ENCODE data around the gene PCDHB9.
"Not testable (repeated sequence)": the region's sequence is repeated elsewhere in the genome, so short reads cannot be mapped to it uniquely, and the experiment has no call there.

PCDHB9 gene

DNA sequence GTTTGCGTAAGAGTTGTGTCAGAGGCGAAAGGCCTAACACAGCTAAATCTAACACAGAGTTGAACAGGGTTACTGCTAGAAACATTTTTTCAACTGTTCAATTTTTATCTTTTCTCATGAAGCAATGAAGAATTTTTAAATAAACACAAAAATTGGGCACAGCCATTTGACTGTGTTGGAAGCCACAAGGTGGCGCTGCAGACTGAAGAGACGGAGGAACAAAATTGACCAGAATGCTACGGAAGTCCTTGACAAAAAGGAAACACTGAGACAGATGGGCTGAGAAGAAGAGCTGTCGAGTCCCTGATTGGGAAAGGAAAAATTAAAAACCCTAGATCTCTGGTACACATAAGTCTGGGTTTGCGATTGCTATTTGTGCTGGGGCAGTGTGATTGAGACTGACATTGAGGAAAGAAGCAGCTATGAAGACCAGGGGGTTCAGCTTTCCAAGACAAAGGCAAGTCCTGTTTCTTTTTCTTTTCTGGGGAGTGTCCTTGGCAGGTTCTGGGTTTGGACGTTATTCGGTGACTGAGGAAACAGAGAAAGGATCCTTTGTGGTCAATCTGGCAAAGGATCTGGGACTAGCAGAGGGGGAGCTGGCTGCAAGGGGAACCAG, at the start of gene PCDHB9:
Gene PCDHB9, plus strand, starts transcription at position 265 of the 616 bp plus-strand sequence. Its CDS starts 158 bp downstream, at position 423.
- H3K4me3 ChIP-seq (ENCODE audit: low read depth in 1 of 2, low read length in 2 of 2), result no peak within 1 kb of the TSS
- ATAC-seq (ENCODE audit: insufficient read depth, low read depth) (peak; percentile 62; the same call in 2 of the 3 replicates), DNase-seq (peak; percentile 43)
- no peak within 1 kb of the TSS for H3K27ac ChIP-seq (ENCODE audit: low read length)
- H3K9me3 ChIP-seq (ENCODE audit: insufficient read depth, low read length, severe bottlenecking), result no peaks in the 10 kb centered on the region
- H3K79me2 ChIP-seq (ENCODE audit: insufficient read depth, low read length), result no peaks in the 10 kb centered on the region
- TF ChIP-seq EZH2 (IDR thresholded peaks at IDR 0.05; ENCODE audit: borderline replicate concordance, low read depth, low read length, severe bottlenecking), result no peak
- TF ChIP-seq CTCF (IDR thresholded peaks at IDR 0.05; ENCODE audit: borderline replicate concordance, extremely low read depth, low read length, poor library complexity, severe bottlenecking), result peak; percentile 68
- H3K4me2 ChIP-seq (ENCODE audit: insufficient read depth, low read length), result peak within 1 kb of the TSS; percentile 33; the same call in 1 of the 2 replicates
- peak within 1 kb of the TSS; percentile 39; the same call in 1 of the 2 replicates for H2AFZ ChIP-seq (ENCODE audit: low read depth, low read length)
- H3K27me3 ChIP-seq (ENCODE audit: insufficient read depth, low read length, poor library complexity), result no peaks in the 10 kb centered on the region
- no peaks in the 10 kb centered on the region for H4K20me1 ChIP-seq (ENCODE audit: insufficient read depth, low read length)
- no peaks in the 10 kb centered on the region for H3K36me3 ChIP-seq (ENCODE audit: insufficient read depth, low read length)
- H3K4me1 ChIP-seq (ENCODE audit: insufficient read depth, low read length), result no peaks in the 10 kb centered on the region
- H3K9ac ChIP-seq (ENCODE audit: low read depth, low read length), result no peak within 1 kb of the TSS

DNA sequence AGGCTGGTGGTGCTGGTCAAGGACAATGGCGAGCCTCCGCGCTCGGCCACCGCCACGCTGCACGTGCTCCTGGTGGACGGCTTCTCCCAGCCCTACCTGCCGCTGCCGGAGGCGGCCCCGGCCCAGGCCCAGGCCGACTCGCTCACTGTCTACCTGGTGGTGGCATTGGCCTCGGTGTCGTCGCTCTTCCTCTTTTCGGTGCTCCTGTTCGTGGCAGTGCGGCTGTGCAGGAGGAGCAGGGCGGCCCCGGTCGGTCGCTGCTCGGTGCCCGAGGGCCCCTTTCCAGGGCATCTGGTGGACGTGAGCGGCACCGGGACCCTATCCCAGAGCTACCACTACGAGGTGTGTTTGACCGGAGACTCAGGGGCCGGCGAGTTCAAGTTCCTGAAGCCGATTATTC, 49.6 kb upstream of the PCDHB9 start:
- H3K36me3 ChIP-seq (ENCODE audit: insufficient read depth, low read length); H3K4me2 ChIP-seq (ENCODE audit: insufficient read depth, low read length); H3K4me3 ChIP-seq (ENCODE audit: low read depth in 1 of 2, low read length in 2 of 2); H2AFZ ChIP-seq (ENCODE audit: low read depth, low read length); H3K27me3 ChIP-seq (ENCODE audit: insufficient read depth, low read length, poor library complexity); H3K27ac ChIP-seq (ENCODE audit: low read length); H3K9ac ChIP-seq (ENCODE audit: low read depth, low read length); ATAC-seq (ENCODE audit: insufficient read depth, low read depth); H3K79me2 ChIP-seq (ENCODE audit: insufficient read depth, low read length); H3K4me1 ChIP-seq (ENCODE audit: insufficient read depth, low read length); H3K9me3 ChIP-seq (ENCODE audit: insufficient read depth, low read length, severe bottlenecking); H4K20me1 ChIP-seq (ENCODE audit: insufficient read depth, low read length); DNase-seq: not testable (repeated sequence)

DNA sequence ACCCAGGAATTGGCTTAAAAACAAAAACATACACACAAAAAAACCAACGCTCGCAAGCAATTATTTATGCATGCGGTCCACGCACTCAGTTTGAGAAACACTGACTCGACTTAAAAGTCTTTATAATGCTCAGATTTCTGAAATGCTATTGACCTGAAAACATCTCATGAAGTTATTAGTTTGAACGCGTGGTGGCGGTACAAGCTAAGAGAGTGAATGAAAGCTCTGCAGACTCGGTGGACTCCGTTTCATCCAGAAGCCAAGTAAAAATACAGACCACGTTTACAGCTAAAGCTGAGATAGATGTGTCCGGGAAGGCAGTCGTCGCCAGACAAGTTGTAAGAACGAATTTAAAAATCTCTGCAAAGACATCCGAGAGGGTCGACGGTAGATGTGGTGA, 37.1 kb upstream of the PCDHB9 start, which contains the start of gene PCDHB6:
Gene PCDHB6, plus strand, starts transcription at position 246 of the 400 bp plus-strand sequence. CDS start 201 bp downstream, outside the sequence.
- Histone ChIP-seq H3K4me1 (ENCODE audit: insufficient read depth, low read length) (no peaks in the 10 kb centered on the region), H3K9ac (ENCODE audit: low read depth, low read length) (no peak within 1 kb of the TSS), H3K4me2 (ENCODE audit: insufficient read depth, low read length) (no peak within 1 kb of the TSS), H3K27me3 (ENCODE audit: insufficient read depth, low read length, poor library complexity) (no peaks in the 10 kb centered on the region), H3K27ac (ENCODE audit: low read length) (no peak within 1 kb of the TSS), H2AFZ (ENCODE audit: low read depth, low read length) (no peak within 1 kb of the TSS), H3K4me3 (ENCODE audit: low read depth in 1 of 2, low read length in 2 of 2) (no peak within 1 kb of the TSS), H3K36me3 (ENCODE audit: insufficient read depth, low read length) (no peaks in the 10 kb centered on the region), H3K79me2 (ENCODE audit: insufficient read depth, low read length) (no peaks in the 10 kb centered on the region), H3K9me3 (ENCODE audit: insufficient read depth, low read length, severe bottlenecking) (no peaks in the 10 kb centered on the region), H4K20me1 (ENCODE audit: insufficient read depth, low read length) (no peaks in the 10 kb centered on the region)
- DNase-seq (no peak), ATAC-seq (ENCODE audit: insufficient read depth, low read depth) (no peak)
- TF ChIP-seq EZH2 (IDR thresholded peaks at IDR 0.05; ENCODE audit: borderline replicate concordance, low read depth, low read length, severe bottlenecking), result no peak
- TF ChIP-seq CTCF (IDR thresholded peaks at IDR 0.05; ENCODE audit: borderline replicate concordance, extremely low read depth, low read length, poor library complexity, severe bottlenecking), result no peak

DNA sequence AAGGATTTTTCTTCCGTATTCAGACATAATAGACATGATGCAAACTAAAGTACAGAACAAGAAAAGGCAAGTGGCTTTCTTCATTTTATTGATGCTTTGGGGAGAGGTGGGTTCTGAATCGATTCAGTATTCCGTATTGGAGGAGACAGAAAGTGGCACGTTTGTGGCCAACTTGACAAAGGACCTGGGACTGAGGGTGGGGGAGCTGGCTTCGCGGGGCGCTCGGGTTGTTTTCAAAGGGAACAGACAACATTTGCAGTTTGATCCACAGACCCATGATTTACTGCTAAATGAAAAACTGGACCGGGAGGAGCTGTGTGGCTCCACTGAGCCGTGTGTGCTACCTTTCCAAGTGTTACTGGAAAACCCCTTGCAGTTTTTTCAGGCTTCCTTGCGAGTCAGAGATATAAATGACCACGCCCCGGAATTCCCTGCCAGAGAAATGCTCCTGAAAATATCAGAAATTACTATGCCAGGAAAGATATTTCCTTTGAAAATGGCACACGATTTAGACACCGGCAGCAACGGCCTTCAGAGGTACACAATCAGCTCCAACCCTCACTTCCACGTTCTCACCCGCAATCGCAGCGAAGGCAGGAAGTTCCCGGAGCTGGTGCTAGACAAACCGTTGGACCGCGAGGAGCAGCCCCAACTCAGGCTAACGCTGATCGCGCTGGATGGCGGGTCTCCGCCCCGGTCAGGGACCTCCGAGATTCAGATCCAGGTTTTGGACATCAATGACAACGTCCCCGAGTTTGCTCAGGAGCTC, 36.6 kb upstream of the PCDHB9 start:
- no peaks in the 10 kb centered on the region for H3K79me2 ChIP-seq (ENCODE audit: insufficient read depth, low read length)
- no peak for DNase-seq
- H3K4me2 ChIP-seq (ENCODE audit: insufficient read depth, low read length), result no peak overlapping the region
- no peak overlapping the region for H3K27ac ChIP-seq (ENCODE audit: low read length)
- no peak overlapping the region for H3K9ac ChIP-seq (ENCODE audit: low read depth, low read length)
- no peak overlapping the region for H3K4me3 ChIP-seq (ENCODE audit: low read depth in 1 of 2, low read length in 2 of 2)
- TF ChIP-seq EZH2 (IDR thresholded peaks at IDR 0.05; ENCODE audit: borderline replicate concordance, low read depth, low read length, severe bottlenecking) (no peak), CTCF (IDR thresholded peaks at IDR 0.05; ENCODE audit: borderline replicate concordance, extremely low read depth, low read length, poor library complexity, severe bottlenecking) (no peak)
- no peak overlapping the region for H2AFZ ChIP-seq (ENCODE audit: low read depth, low read length)
- H3K4me1 ChIP-seq (ENCODE audit: insufficient read depth, low read length), result no peaks in the 10 kb centered on the region
- no peaks in the 10 kb centered on the region for H4K20me1 ChIP-seq (ENCODE audit: insufficient read depth, low read length)
- ATAC-seq (ENCODE audit: insufficient read depth, low read depth), result no peak
- no peaks in the 10 kb centered on the region for H3K27me3 ChIP-seq (ENCODE audit: insufficient read depth, low read length, poor library complexity)
- no peaks in the 10 kb centered on the region for H3K36me3 ChIP-seq (ENCODE audit: insufficient read depth, low read length)
- H3K9me3 ChIP-seq (ENCODE audit: insufficient read depth, low read length, severe bottlenecking), result no peaks in the 10 kb centered on the region

All from DND-41 (cell line).